Measurements from ENCODE around the gene DDAH2. TPM values are rescaled to one million over a fixed set of nuclear protein-coding genes. Genes with fewer than 3 reads are reported as not detected.
A peak's percentile ranks its signal among the peaks of the same experiment; 100 is the strongest.
"Not testable (repeated sequence)": the region's sequence is repeated elsewhere in the genome, so short reads cannot be mapped to it uniquely, and the experiment has no call there.

DDAH2 gene
- polyA plus RNA-seq, 2 donors: 46.5 to 73.3 TPM

DNA sequence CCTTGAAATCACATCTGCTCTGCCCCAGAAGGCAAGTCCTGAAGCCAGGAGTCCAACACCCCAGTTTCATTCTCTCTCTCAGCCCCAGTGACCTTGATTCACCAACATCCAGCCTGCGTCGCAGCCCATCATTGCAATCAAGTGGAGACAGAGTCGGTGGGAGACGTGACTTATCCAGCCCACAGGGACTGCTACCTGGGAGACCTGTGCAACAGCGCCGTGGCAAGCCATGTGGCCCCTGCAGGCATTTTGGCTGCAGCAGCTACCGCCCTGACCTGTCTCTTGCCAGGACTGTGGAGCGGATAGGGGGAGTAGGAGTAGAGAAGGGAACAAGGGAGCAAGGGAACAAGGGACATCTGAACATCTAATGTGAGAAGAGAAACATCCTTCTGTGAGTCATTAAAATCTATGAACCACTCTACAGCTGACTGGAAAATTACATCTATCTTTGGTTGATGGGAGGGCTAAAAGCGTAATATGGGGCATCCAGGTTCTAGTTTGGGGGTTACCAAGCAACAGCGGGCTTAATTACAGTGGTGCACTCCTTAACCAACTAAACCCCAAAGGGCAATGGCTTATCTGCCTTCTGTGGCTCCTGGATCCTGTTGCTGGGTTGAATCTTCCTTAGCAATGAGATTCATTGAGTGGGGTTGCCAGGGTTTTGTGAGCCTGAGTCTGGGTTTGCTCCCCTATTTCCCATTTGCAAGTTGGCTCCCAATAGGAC is 11.4 kb downstream of the DDAH2 start:
- Histone ChIP-seq H3K27me3 (ENCODE audit: control insufficient read depth in 1 of 2, insufficient read depth in 2 of 2, low read length in 2 of 2) (no peaks in the 10 kb centered on the region), H3K36me3 (ENCODE audit: control insufficient read depth in 2 of 2, insufficient read depth in 2 of 2, low read length in 1 of 2) (no peaks in the 10 kb centered on the region), H3K27ac (ENCODE audit: low read depth in 2 of 2, low read length in 1 of 2) (peak overlapping the region; percentile 89 to 95), H3K9me3 (ENCODE audit: control insufficient read depth in 2 of 2, insufficient read depth in 1 of 2, low read depth in 1 of 2, low read length in 1 of 2) (no peaks in the 10 kb centered on the region), H3K4me3 (ENCODE audit: low read depth in 1 of 2, low read length in 2 of 2) (no peak overlapping the region), H3K4me1 (ENCODE audit: control insufficient read depth in 2 of 2, insufficient read depth in 2 of 2, low read length in 1 of 2) (peaks cover 0 to 37% of the 10 kb centered on the region in 2 donors)
- 45 to 54% methylated on average over 10 of the region's 10 CpGs for WGBS, 2 donors

DNA sequence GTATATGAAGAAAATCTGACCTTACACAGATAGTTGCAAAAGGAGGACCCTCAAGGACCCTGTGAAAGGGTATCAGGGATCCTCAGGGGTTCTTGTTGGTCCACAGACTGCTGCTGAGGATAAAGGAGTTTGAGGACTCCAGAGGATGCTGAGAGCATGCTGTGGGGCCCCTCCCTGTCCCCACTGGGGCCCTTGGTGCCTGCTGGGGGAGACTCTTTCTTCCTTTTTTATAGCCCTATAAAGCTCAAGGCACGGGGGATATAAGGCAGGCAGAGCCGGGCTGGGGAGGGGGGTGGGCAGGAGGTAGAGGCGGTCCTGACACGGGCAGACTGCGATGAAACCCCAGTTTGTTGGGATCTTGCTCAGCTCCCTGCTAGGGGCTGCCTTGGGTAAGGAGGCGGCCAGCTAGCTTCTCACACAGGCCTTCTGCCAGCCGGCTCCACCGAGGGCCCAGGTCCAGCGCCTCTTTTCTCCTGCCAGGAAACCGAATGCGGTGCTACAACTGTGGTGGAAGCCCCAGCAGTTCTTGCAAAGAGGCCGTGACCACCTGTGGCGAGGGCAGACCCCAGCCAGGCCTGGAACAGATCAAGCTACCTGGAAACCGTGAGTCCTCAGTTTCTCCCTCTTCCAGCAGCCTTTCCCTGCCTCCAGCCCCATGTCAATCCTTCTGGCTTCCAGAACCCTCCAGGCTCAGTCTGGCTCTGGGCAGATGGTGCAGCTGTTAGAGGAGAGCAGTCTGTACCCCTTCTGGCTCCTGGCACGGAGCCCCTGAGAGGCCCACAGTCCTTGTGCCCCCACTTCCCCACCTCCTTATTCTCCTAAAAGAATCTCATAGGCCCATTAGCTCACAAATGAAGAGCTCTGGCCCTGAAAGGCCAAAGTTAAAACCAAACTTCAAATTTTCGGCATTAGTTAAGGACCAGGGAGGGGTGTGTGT is 13.8 kb downstream of the DDAH2 start, which contains the start of gene LY6G6D:
Gene LY6G6D, plus strand, starts transcription at position 327 of the 937 bp plus-strand sequence. Its CDS starts 8 bp downstream, at position 335.
- no peak within 1 kb of the TSS for H3K4me3 ChIP-seq (ENCODE audit: low read depth in 1 of 2, low read length in 2 of 2)

DNA sequence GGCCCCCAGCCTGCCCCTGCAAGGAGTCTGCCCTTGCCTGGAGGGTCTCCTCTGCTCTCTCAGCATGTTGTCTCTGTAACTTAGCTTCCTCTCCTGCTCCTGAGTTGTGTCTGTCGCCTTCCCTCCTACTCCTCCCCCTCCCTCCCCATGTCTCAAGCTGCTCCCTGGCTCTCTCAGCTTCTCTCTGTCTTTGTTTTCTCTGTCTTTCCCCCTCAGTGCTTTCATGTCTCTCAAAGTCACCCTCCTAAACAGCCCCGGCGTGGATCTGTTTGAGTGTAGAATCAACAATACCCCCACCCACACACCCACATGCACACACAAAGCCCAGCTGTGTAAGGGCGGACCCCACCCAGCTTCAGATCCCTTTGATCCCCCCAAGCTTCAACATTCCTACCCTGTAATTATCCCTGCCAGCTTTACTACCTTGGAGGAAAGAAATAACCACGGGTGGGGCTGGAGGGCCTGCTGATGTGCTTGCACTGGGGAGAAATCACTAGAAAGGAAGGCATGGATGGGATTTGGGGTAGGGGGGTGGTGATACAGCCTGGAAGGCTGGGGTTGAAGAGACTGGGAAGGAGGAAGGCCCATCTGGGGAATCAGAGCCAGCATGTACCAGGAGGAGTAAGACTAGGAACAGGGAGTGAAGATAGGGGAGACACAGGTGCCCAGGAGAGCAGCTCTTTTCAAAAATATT is 15.0 kb downstream of the DDAH2 start:
- WGBS, 2 donors: 29 to 33% methylated on average over 5 of the region's 5 CpGs
- no peaks in the 10 kb centered on the region for H3K27me3 ChIP-seq (ENCODE audit: control insufficient read depth in 1 of 2, insufficient read depth in 2 of 2, low read length in 2 of 2)
- no peak overlapping the region for H3K4me3 ChIP-seq (ENCODE audit: low read depth in 1 of 2, low read length in 2 of 2)
- no peaks in the 10 kb centered on the region for H3K36me3 ChIP-seq (ENCODE audit: control insufficient read depth in 2 of 2, insufficient read depth in 2 of 2, low read length in 1 of 2)
- peaks cover 0 to 38% of the 10 kb centered on the region in 2 donors for H3K4me1 ChIP-seq (ENCODE audit: control insufficient read depth in 2 of 2, insufficient read depth in 2 of 2, low read length in 1 of 2)
- no peaks in the 10 kb centered on the region for H3K9me3 ChIP-seq (ENCODE audit: control insufficient read depth in 2 of 2, insufficient read depth in 1 of 2, low read depth in 1 of 2, low read length in 1 of 2)
- H3K27ac ChIP-seq (ENCODE audit: low read depth in 2 of 2, low read length in 1 of 2): peak overlapping the region; percentile 8 to 59

More for the DNA sequence above, 13.8 kb downstream of the DDAH2 start, which contains the start of gene LY6G6D:
- no peaks in the 10 kb centered on the region for H3K36me3 ChIP-seq (ENCODE audit: control insufficient read depth in 2 of 2, insufficient read depth in 2 of 2, low read length in 1 of 2)
- peaks cover 0 to 44% of the 10 kb centered on the region in 2 donors for H3K4me1 ChIP-seq (ENCODE audit: control insufficient read depth in 2 of 2, insufficient read depth in 2 of 2, low read length in 1 of 2)
- no peaks in the 10 kb centered on the region for H3K9me3 ChIP-seq (ENCODE audit: control insufficient read depth in 2 of 2, insufficient read depth in 1 of 2, low read depth in 1 of 2, low read length in 1 of 2)
- peak within 1 kb of the TSS; percentile 8 to 59 for H3K27ac ChIP-seq (ENCODE audit: low read depth in 2 of 2, low read length in 1 of 2)
- 54 to 60% methylated on average over 15 to 16 of the region's 16 CpGs for WGBS, 2 donors
- H3K27me3 ChIP-seq (ENCODE audit: control insufficient read depth in 1 of 2, insufficient read depth in 2 of 2, low read length in 2 of 2): no peaks in the 10 kb centered on the region

DNA sequence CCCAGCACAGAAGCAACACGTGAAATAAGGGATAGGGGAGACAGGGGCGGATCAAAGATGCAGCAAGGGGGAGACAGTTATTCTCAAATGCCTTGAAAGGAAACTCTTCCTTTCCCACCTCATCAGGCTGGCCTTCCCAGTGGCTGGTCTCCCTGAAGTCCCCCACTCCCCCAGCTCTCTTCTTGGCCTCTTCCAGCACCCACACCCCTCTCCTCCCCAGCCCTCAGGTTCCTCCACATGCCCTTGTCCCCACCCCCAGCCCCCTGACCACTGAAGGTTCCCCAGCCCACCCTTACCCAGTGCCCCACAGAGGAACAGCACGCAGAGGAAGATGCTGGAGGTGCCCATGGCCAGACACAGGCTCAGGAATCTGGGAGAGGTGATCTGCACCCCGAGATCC is 15.6 kb downstream of the DDAH2 start:
- no peaks in the 10 kb centered on the region for H3K9me3 ChIP-seq (ENCODE audit: control insufficient read depth in 2 of 2, insufficient read depth in 1 of 2, low read depth in 1 of 2, low read length in 1 of 2)
- H3K36me3 ChIP-seq (ENCODE audit: control insufficient read depth in 2 of 2, insufficient read depth in 2 of 2, low read length in 1 of 2): no peaks in the 10 kb centered on the region
- H3K4me1 ChIP-seq (ENCODE audit: control insufficient read depth in 2 of 2, insufficient read depth in 2 of 2, low read length in 1 of 2): peaks cover 0 to 31% of the 10 kb centered on the region in 2 donors
- H3K27me3 ChIP-seq (ENCODE audit: control insufficient read depth in 1 of 2, insufficient read depth in 2 of 2, low read length in 2 of 2): no peaks in the 10 kb centered on the region
- peak overlapping the region in 1 of 2 donors; percentile 59 for H3K27ac ChIP-seq (ENCODE audit: low read depth in 2 of 2, low read length in 1 of 2)
- WGBS, 2 donors: 66 to 75% methylated on average over 4 of the region's 4 CpGs
- no peak overlapping the region for H3K4me3 ChIP-seq (ENCODE audit: low read depth in 1 of 2, low read length in 2 of 2)

DNA sequence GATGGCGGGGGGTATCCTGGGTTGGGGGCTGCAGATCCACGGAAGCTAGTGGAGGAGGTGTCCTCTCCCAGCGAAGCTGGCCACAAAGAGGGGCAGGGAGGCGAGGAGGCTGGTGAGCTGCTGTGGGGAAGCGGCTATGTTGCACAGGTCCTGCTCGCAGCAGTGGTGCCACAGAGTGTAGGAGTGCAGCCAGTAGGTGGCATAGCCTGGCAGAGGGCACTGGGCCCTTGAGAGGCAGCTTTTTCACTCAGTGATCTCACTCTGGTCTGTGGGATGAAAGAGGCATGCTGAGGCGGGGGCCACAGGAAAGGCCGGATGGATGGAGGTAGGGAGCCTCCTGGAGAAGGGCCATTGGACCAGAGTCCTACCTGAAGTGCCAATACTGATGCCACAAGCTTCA is 16.8 kb downstream of the DDAH2 start:
- H3K27ac ChIP-seq (ENCODE audit: low read depth in 2 of 2, low read length in 1 of 2): peak overlapping the region; percentile 80 to 86
- H3K27me3 ChIP-seq (ENCODE audit: control insufficient read depth in 1 of 2, insufficient read depth in 2 of 2, low read length in 2 of 2): no peaks in the 10 kb centered on the region
- WGBS, 2 donors: 62 to 64% methylated on average over 8 of the region's 8 CpGs
- H3K9me3 ChIP-seq (ENCODE audit: control insufficient read depth in 2 of 2, insufficient read depth in 1 of 2, low read depth in 1 of 2, low read length in 1 of 2): no peaks in the 10 kb centered on the region
- H3K4me3 ChIP-seq (ENCODE audit: low read depth in 1 of 2, low read length in 2 of 2): no peak overlapping the region
- no peaks in the 10 kb centered on the region for H3K36me3 ChIP-seq (ENCODE audit: control insufficient read depth in 2 of 2, insufficient read depth in 2 of 2, low read length in 1 of 2)
- H3K4me1 ChIP-seq (ENCODE audit: control insufficient read depth in 2 of 2, insufficient read depth in 2 of 2, low read length in 1 of 2): peaks cover 0 to 24% of the 10 kb centered on the region in 2 donors

DNA sequence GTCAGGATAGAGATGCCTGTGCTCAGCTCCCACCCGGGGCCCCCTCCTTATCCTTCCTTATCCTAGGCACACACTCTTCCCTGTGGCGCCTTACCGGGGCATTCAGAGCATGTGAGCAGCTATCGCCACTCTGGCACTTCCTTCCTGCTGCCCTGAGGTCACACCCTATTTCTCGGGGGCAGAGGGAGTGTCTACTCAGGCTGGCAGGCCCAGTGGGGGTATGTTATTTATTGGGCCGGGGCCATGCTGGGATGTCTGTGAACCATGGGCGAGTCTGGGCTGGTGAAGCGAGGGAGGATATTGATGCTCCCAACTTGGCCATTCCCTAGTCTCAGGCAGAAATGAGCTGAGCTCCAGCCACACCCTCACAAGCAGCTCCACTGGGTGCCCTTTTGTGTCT is 17.9 kb downstream of the DDAH2 start:
- WGBS, 2 donors: 35 to 46% methylated on average over 8 of the region's 8 CpGs
- Histone ChIP-seq H3K36me3 (ENCODE audit: control insufficient read depth in 2 of 2, insufficient read depth in 2 of 2, low read length in 1 of 2) (no peaks in the 10 kb centered on the region), H3K27ac (ENCODE audit: low read depth in 2 of 2, low read length in 1 of 2) (peak overlapping the region; percentile 80 to 86), H3K9me3 (ENCODE audit: control insufficient read depth in 2 of 2, insufficient read depth in 1 of 2, low read depth in 1 of 2, low read length in 1 of 2) (no peaks in the 10 kb centered on the region), H3K27me3 (ENCODE audit: control insufficient read depth in 1 of 2, insufficient read depth in 2 of 2, low read length in 2 of 2) (no peaks in the 10 kb centered on the region), H3K4me1 (ENCODE audit: control insufficient read depth in 2 of 2, insufficient read depth in 2 of 2, low read length in 1 of 2) (peaks cover 0 to 23% of the 10 kb centered on the region in 2 donors), H3K4me3 (ENCODE audit: low read depth in 1 of 2, low read length in 2 of 2) (no peak overlapping the region)

DNA sequence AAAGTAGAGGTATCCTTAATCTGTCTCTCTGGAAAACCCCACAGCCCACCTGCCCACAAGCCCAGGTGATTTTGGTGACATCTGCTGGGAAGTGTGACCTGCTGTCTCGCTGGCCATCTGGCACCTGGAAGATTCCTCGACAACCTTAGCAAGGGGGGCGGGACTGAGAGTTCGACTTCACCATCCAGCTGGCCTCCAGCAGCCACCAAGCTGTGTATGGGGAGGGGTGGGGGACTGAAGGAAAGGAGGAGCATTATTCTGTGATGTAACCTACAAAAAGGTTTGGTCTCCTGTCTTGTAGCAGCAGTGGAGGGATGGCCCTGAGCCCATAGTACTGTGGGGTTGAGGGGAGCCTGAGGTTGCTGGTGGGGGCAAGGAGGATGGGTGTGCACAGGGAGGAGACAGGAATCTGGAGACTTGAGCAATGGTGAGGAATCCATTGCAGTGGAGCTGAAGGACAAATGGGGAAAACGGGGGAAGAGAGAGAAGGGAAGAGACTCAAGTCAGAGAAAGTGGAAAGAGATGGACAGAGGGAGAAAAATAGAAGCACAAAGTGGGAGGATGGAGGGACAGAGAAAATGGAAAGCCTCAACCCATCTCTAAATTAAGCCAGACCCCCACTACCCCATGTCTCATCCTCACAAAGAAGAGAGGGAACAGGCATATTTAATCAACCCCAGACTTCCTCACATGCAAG is 18.4 kb downstream of the DDAH2 start:
- no peaks in the 10 kb centered on the region for H3K27me3 ChIP-seq (ENCODE audit: control insufficient read depth in 1 of 2, insufficient read depth in 2 of 2, low read length in 2 of 2)
- no peaks in the 10 kb centered on the region for H3K36me3 ChIP-seq (ENCODE audit: control insufficient read depth in 2 of 2, insufficient read depth in 2 of 2, low read length in 1 of 2)
- no peaks in the 10 kb centered on the region for H3K9me3 ChIP-seq (ENCODE audit: control insufficient read depth in 2 of 2, insufficient read depth in 1 of 2, low read depth in 1 of 2, low read length in 1 of 2)
- H3K27ac ChIP-seq (ENCODE audit: low read depth in 2 of 2, low read length in 1 of 2): peak overlapping the region; percentile 57 to 86
- peaks cover 0 to 23% of the 10 kb centered on the region in 2 donors for H3K4me1 ChIP-seq (ENCODE audit: control insufficient read depth in 2 of 2, insufficient read depth in 2 of 2, low read length in 1 of 2)
- whole genome bisulfite sequencing, 2 donors: 54 to 69% methylated on average over 5 of the region's 5 CpGs
- no peak overlapping the region for H3K4me3 ChIP-seq (ENCODE audit: low read depth in 1 of 2, low read length in 2 of 2)

DNA sequence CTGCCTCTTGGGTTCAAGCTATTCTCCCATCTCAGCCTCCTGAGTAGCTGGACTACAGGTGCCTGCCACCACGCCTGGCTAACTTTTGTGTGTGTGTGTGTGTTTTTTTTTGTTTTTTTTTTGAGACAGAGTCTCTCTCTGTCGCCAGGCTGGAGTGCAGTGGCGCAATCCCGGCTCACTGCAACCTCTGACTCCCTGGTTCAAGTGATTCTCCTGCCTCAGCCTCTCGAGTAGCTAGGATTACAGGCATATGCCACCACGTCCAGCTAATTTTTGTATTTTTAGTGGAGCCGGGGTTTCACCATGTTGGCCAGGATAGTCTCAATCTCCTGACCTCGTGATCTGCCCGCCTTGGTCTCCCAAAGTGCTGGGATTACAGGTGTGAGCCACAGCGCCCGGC is 19.9 kb downstream of the DDAH2 start:
- H3K4me1 ChIP-seq (ENCODE audit: control insufficient read depth in 2 of 2, insufficient read depth in 2 of 2, low read length in 1 of 2): peaks cover 0 to 17% of the 10 kb centered on the region in 2 donors
- H3K4me3 ChIP-seq (ENCODE audit: low read depth in 1 of 2, low read length in 2 of 2); H3K9me3 ChIP-seq (ENCODE audit: control insufficient read depth in 2 of 2, insufficient read depth in 1 of 2, low read depth in 1 of 2, low read length in 1 of 2); H3K36me3 ChIP-seq (ENCODE audit: control insufficient read depth in 2 of 2, insufficient read depth in 2 of 2, low read length in 1 of 2); H3K27me3 ChIP-seq (ENCODE audit: control insufficient read depth in 1 of 2, insufficient read depth in 2 of 2, low read length in 2 of 2); H3K27ac ChIP-seq (ENCODE audit: low read depth in 2 of 2, low read length in 1 of 2): not testable (repeated sequence)
- WGBS, 2 donors: 91 to 93% methylated on average over 11 of the region's 11 CpGs

DNA sequence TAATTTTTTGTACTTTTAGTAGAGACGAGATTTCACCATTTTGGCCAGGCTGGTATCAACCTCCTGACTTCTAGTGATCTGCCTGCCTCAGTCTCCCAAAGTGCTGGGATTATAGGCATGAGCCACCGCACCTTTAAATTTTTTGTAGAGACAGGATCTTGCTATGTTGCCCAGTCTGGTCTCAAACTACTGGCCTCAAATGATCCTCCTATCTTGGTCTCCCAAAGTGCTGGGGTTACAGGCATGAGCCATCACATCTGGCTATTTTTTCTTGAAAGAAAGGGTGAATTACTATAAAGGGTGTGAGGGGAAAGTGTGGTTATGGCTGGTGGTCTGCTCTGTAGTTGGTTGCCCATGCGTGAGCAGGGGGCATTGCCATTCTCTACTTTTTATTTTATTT is 20.9 kb downstream of the DDAH2 start:
- H3K9me3 ChIP-seq (ENCODE audit: control insufficient read depth in 2 of 2, insufficient read depth in 1 of 2, low read depth in 1 of 2, low read length in 1 of 2): no peaks in the 10 kb centered on the region
- WGBS, 2 donors: 94 to 97% methylated on average over 3 of the region's 3 CpGs
- H3K36me3 ChIP-seq (ENCODE audit: control insufficient read depth in 2 of 2, insufficient read depth in 2 of 2, low read length in 1 of 2): no peaks in the 10 kb centered on the region
- peaks cover 0 to 11% of the 10 kb centered on the region in 2 donors for H3K4me1 ChIP-seq (ENCODE audit: control insufficient read depth in 2 of 2, insufficient read depth in 2 of 2, low read length in 1 of 2)
- no peaks in the 10 kb centered on the region for H3K27me3 ChIP-seq (ENCODE audit: control insufficient read depth in 1 of 2, insufficient read depth in 2 of 2, low read length in 2 of 2)
- H3K27ac ChIP-seq (ENCODE audit: low read depth in 2 of 2, low read length in 1 of 2): no peak overlapping the region
- H3K4me3 ChIP-seq (ENCODE audit: low read depth in 1 of 2, low read length in 2 of 2): no peak overlapping the region
